Thoracic aorta (tissue), 2 donors: Measurements from ENCODE around the gene DNAH8. TPM values are rescaled to one million over a fixed set of nuclear protein-coding genes. Genes with fewer than 3 reads are reported as not detected.

Experiments
- ATAC-seq: fragments of 150-250 bp; one replicate; pipeline ENCODE4 v1.8.0; 2017; ENCODE audit warnings: low read depth; ENCODE audit not compliant: insufficient number of reproducible peaks, low FRiP score
- DNase-seq: peaks from one replicate; pipeline ENCODE4 v3.0.0-alpha.2; 2020; ENCODE audit warnings: low spot score
- H3K27ac ChIP-seq, 2 donors: fragments of 200-600 bp; sonication (generic); 1 replicate in 1 of 2; 2 replicates in 1 of 2; pipeline ENCODE4 v1.5.1; 2016; ENCODE audit warnings: mild to moderate bottlenecking in 2 of 2, moderate library complexity in 2 of 2
- H3K27me3 ChIP-seq: fragments of 200-600 bp; sonication (generic); replicated peaks from 2 replicates; pipeline ENCODE4 v1.6.0; 2016; ENCODE audit warnings: mild to moderate bottlenecking; ENCODE audit not compliant: insufficient read depth
- H3K36me3 ChIP-seq: fragments of 200-600 bp; sonication (generic); one replicate; pipeline ENCODE4 v1.5.1; 2016
- H3K4me1 ChIP-seq, 2 donors: fragments of 200-600 bp; sonication (generic); 1 replicate in 1 of 2; 2 replicates in 1 of 2; pipeline versions ENCODE4 v1.5.1 to v1.6.0; 2016; ENCODE audit warnings: low read depth in 2 of 2, mild to moderate bottlenecking in 1 of 2; ENCODE audit not compliant: control insufficient read depth in 1 of 2
- H3K4me3 ChIP-seq: fragments of 200-600 bp; sonication (generic); 2 replicates; pipeline ENCODE4 v1.5.1; 2016; ENCODE audit warnings: mild to moderate bottlenecking
- H3K9me3 ChIP-seq: fragments of 200-600 bp; sonication (generic); 2 replicates; pipeline ENCODE4 v1.5.1; 2016
- total RNA-seq, 2 donors: library from RNA; depleted of rRNA; stranded (reverse); fragments of >200 nt; gene quantifications; one replicate each; pipeline versions ENCODE4 v1.1.0 to v1.2.3, GENCODE V29; 2016
- TF ChIP-seq, protein P1 (sequence below): fragments of 200-600 bp; sonication (generic); IDR thresholded peaks from one replicate; pipeline ENCODE4 v1.5.1; 2019; ENCODE audit warnings: antibody characterized with exemption

DNAH8 gene
- total RNA-seq, 2 donors from 2014 or later = 0.14 TPM; not detected in 1

DNA sequence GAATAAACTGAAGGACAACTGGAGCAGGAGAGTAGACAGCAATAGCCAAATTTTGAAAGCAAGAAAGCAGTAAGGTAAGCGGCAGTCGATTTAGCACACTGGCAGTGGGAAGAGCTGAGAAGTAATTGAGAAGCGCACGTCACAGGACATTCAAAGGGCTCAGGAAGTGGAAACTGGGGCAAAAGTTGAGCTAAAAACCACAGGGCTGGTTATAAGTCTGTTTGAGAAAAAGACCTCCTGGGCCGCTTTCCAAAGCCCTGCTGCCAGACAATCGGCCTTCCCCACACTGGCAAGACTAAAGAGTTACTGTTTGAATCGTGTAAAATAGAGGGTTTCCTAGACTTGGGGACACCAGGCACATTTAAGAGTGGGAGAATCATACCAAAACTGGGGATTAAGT lies 161.4 kb downstream of the DNAH8 start:
- no peak overlapping the region for H3K27ac ChIP-seq
- no peaks in the 10 kb centered on the region for H3K36me3 ChIP-seq
- no peaks in the 10 kb centered on the region for H3K27me3 ChIP-seq
- no peak overlapping the region for H3K4me3 ChIP-seq
- ATAC-seq (no peak), DNase-seq (no peak)
- H3K4me1 ChIP-seq = no peaks in the 10 kb centered on the region
- TF ChIP-seq, protein P1, sequence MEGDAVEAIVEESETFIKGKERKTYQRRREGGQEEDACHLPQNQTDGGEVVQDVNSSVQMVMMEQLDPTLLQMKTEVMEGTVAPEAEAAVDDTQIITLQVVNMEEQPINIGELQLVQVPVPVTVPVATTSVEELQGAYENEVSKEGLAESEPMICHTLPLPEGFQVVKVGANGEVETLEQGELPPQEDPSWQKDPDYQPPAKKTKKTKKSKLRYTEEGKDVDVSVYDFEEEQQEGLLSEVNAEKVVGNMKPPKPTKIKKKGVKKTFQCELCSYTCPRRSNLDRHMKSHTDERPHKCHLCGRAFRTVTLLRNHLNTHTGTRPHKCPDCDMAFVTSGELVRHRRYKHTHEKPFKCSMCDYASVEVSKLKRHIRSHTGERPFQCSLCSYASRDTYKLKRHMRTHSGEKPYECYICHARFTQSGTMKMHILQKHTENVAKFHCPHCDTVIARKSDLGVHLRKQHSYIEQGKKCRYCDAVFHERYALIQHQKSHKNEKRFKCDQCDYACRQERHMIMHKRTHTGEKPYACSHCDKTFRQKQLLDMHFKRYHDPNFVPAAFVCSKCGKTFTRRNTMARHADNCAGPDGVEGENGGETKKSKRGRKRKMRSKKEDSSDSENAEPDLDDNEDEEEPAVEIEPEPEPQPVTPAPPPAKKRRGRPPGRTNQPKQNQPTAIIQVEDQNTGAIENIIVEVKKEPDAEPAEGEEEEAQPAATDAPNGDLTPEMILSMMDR = no peak
- no peaks in the 10 kb centered on the region for H3K9me3 ChIP-seq

DNA sequence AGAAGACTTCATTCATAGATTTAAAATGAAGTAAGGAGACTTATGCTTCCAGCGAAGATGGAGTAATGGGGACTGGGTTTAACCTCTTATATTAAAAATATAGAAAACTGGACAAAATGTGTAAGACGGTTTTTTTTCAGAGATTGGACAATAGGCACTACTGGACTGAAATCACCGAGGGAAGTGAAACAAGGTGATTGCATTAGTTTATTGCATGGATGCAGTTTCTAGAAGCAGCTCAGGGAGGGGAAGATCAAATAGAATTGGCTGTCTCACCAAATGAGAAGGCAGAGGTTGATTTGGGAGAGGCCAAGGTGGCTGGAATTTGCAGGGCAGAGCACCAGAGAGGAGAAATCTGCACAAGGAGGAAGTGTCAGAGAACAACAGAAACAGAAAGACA lies 162.6 kb downstream of the DNAH8 start:
- H3K27ac ChIP-seq = no peak overlapping the region
- H3K27me3 ChIP-seq = no peaks in the 10 kb centered on the region
- H3K4me1 ChIP-seq = no peaks in the 10 kb centered on the region
- no peak for DNase-seq
- H3K36me3 ChIP-seq = no peaks in the 10 kb centered on the region
- TF ChIP-seq, protein P1 = no peak
- H3K4me3 ChIP-seq = no peak overlapping the region
- no peak for ATAC-seq
- no peaks in the 10 kb centered on the region for H3K9me3 ChIP-seq

DNA sequence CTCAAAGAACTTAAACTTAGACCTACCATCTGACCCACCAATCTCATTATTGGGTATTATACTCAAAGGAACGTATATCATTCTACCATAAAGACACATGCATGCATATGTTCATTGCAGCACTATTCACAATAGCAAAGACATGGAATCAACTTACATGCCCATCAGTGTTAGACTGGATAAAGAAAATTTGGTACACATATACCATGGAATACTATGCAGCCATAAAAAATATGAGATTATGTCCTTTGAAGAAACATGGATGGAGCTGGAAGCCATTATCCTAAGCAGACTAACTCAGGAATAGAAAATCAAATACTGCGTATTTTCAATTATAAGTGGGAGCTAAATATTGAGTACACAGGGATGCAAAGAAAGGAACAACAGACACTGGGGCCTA lies 167.0 kb downstream of the DNAH8 start:
- DNase-seq (no peak), ATAC-seq (no peak)
- no peak overlapping the region for H3K4me3 ChIP-seq
- no peak overlapping the region for H3K27ac ChIP-seq
- H3K27me3 ChIP-seq = no peaks in the 10 kb centered on the region
- no peaks in the 10 kb centered on the region for H3K9me3 ChIP-seq
- no peaks in the 10 kb centered on the region for H3K36me3 ChIP-seq
- H3K4me1 ChIP-seq = no peaks in the 10 kb centered on the region
- TF ChIP-seq, protein P1 = no peak

DNA sequence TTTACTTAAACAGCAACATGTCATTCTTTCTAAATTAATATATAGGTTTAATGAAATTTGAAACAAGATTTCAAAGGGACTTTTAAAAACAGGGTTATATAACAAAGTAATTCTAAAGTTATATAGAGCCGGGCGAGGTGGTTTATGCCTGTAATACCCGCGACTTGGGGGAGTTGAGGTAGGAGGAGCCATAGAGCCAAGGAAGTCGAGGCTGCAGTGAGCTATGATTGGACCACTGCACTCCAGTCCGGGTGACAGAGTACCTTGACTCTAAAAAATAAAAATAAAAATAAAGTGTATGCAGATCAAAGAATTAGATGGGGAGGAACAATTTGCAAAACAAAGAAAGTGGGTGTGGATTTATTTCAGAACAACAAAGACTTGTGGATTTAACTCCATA lies 182.4 kb downstream of the DNAH8 start:
- ATAC-seq (no peak), DNase-seq (no peak)
- H3K36me3 ChIP-seq = no peaks in the 10 kb centered on the region
- H3K27me3 ChIP-seq = no peaks in the 10 kb centered on the region
- TF ChIP-seq, protein P1 = no peak
- H3K27ac ChIP-seq = no peak overlapping the region
- no peaks in the 10 kb centered on the region for H3K4me1 ChIP-seq
- H3K9me3 ChIP-seq = no peaks in the 10 kb centered on the region
- no peak overlapping the region for H3K4me3 ChIP-seq

DNA sequence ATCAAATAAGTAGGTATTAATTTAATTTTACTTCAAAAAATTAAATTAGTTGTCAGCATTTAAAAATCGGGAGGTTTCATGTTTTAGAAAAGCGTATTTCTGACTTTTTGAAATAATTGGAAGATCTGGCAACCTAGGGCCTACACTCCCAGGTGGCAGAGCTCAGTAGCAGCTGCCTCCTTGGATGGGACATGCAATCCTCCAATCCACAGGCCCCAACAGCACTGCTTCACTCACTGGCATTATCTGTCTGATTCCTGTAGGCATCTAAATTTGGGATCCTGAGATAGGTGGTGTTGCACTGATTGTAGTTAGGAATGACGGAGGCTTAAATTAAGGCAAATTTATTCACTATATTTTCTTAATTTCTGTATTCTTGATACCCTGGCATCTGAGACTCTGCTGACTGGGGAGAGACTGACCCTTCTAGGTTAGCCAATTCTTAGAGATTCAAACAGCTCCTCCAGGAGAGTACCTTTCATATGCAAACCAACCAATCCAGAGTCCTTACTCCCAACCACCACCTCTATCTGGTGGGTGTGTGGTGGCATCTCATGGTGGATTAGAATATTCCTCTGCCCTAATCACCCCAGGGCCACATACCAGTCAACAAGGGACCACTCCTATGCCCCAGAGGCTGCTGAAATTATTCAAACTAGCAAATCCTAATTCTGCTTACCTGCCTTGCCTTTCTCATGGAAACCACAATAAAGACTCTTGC lies 186.9 kb downstream of the DNAH8 start:
- TF ChIP-seq, protein P1 = no peak
- Histone ChIP-seq H3K27ac (no peak overlapping the region), H3K9me3 (no peaks in the 10 kb centered on the region), H3K4me3 (no peak overlapping the region), H3K27me3 (no peaks in the 10 kb centered on the region), H3K4me1 (no peaks in the 10 kb centered on the region), H3K36me3 (no peaks in the 10 kb centered on the region)
- DNase-seq (no peak), ATAC-seq (no peak)
